KOPT-K1 (cell line): ENCODE measurements around the gene SYNPO2.

ENCODE experiments used
- H3K27ac ChIP-seq: fragments of 200-600 bp; sonication (generic); 2 replicates; pipeline ENCODE4 v1.5.1; 2016; ENCODE audit warnings: antibody characterized with exemption, mild to moderate bottlenecking, low read depth, low read length; ENCODE audit not compliant: poor library complexity, severe bottlenecking
- H3K36me3 ChIP-seq: fragments of 200-600 bp; sonication (generic); 2 replicates; pipeline ENCODE4 v1.5.1; 2017; ENCODE audit warnings: antibody characterized with exemption, mild to moderate bottlenecking, low read length, moderate library complexity; ENCODE audit not compliant: insufficient read depth
- H3K9me3 ChIP-seq: fragments of 200-600 bp; sonication (generic); 2 replicates; pipeline ENCODE4 v1.5.1; 2017; ENCODE audit warnings: antibody characterized with exemption, low read length, mild to moderate bottlenecking; ENCODE audit not compliant: insufficient read depth, poor library complexity, severe bottlenecking

Gene SYNPO2

DNA sequence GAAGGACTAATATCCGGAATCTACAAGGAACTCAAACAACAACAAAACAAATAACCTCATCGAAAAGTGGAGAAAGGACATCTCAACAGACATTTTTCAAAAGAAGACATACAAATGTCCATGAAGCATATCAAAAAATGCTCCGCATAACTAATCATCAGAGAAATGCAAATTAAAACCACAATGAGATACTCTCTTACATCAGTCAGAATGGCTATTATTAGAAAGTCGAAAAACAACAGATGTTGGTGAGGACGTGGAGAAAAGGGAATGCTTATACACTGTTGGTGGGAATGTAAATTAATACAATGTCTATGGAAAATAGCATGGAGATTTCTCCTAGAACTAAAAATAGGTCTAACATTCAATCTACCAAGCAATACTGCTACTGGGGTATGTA lies 195.9 kb downstream of the SYNPO2 start:
- Histone ChIP-seq H3K27ac (no peak overlapping the region), H3K36me3 (no peaks in the 10 kb centered on the region), H3K9me3 (no peaks in the 10 kb centered on the region)

DNA sequence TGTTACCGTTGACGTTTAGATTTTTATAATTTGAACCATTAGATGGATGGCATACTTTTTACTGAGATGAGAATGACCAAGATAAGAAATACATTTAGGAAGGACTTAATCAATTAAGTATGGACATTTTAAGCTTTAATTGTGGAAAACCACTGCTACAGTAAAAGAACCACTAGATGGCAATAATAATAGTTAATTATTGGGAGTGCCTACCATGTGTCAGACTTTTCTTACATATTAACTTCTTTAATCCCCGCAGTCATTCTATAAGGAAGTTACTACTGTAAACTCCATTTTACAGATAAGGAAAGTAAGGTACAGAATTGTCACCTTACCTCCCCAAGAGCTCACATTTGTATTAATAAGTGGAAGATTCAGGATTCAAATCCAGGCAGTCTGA lies 198.5 kb downstream of the SYNPO2 start:
- H3K27ac ChIP-seq: no peak overlapping the region
- H3K36me3 ChIP-seq: no peaks in the 10 kb centered on the region
- no peaks in the 10 kb centered on the region for H3K9me3 ChIP-seq

DNA sequence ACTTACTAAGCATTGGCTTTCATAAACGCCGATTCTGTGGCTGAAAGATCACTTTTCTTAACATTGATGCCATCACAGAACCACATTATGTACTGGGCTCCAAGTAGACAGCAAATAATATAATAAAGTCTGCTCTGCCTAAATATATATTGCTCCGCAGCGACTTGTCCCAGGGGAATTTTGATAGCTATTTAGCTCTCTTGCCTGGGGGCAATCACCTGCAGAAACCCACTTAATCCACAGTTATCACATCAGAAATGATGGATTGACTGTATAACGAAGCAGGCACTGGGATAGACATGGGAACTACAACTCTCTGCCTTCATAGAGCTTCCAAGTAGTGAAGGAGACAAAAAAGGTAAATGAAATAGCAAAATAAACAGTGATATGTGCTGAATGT lies 199.0 kb downstream of the SYNPO2 start:
- H3K27ac ChIP-seq: no peak overlapping the region
- no peaks in the 10 kb centered on the region for H3K9me3 ChIP-seq
- H3K36me3 ChIP-seq: no peaks in the 10 kb centered on the region

DNA sequence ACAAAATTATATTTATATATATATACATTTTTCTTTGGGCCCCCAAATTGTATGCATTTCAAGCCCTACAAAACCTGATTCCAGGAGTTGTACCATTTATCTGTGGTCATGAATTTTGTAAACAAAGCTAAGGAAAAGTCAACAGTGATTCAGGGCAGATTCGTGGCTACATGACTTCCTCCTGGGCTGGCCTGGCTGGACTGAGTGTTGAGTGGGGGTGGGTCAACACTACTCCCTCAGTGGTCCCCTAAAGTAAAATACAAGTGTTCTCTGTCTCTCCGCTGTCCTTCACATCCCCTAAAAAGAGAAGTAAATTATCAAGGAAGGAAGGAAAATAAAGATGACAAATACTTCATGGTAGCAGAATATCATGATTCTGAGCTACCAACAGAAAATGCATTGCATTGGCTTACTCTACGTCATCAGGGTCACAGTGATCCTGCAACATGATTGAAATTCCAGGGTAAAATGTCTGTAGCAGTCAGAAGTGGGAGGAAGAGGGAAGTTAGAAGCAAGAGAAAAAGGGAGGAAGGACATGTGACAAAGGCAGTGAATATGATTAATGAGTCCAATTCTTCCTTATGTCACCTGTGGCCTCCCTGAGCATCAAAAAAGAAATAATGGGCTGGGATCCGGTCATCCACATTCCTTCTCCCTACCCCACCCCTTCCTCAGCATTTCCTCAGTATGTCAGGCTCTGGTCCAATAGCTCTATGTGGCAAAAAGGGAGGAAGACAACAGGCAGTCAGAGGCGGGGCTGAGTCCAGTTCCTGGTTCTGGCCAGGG lies 204.6 kb downstream of the SYNPO2 start:
- Histone ChIP-seq H3K9me3 (no peaks in the 10 kb centered on the region), H3K36me3 (no peaks in the 10 kb centered on the region), H3K27ac (no peak overlapping the region)

DNA sequence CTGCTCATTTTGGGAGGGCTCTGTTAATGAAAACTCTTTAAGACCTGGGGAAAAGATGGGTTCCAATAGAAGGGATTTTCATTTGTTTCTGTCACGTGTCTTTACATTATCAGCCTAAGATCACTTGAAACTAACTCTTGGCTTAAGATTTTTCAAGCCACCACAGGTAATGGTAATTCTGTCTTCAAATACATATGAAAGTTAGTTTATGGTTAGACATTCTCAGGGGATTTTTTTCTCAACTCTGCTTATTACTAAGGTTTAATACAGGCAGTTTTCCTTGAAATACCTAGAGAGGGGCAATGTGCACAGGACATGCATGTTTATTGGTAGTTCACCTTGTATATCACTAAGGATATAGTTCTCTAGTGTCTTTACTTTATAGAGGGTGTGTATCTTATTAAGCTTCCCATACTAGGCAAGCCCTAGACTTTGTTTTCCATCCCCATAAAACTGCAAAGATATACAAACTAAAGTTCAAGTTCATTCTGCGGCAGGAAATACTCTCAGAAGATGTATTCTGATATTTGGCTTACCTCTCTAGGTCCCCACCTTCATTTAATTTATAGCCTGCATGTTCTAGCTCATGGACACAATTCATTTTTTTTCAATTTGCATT lies 208.7 kb downstream of the SYNPO2 start:
- Histone ChIP-seq H3K9me3 (no peaks in the 10 kb centered on the region), H3K27ac (no peak overlapping the region), H3K36me3 (no peaks in the 10 kb centered on the region)

DNA sequence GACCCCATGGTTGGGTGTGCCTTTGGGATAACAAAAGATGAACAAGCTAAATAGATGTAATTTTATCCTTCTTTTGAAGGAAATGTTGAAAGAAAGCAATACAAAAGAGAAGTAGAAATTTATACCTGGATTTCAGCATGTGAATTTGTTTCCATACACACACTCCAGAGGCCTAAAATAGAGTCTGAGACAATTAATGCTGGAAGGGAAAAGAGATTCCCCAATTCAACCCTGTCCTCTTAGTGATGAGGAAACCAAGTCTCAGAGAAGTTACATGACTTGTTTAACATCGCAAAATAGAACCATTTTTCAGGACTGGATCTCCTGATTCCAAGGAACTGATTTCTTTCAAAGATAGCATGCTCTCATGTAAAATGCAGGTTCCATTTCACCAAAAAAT lies 209.7 kb downstream of the SYNPO2 start:
- Histone ChIP-seq H3K9me3 (no peaks in the 10 kb centered on the region), H3K36me3 (no peaks in the 10 kb centered on the region), H3K27ac (no peak overlapping the region)

DNA sequence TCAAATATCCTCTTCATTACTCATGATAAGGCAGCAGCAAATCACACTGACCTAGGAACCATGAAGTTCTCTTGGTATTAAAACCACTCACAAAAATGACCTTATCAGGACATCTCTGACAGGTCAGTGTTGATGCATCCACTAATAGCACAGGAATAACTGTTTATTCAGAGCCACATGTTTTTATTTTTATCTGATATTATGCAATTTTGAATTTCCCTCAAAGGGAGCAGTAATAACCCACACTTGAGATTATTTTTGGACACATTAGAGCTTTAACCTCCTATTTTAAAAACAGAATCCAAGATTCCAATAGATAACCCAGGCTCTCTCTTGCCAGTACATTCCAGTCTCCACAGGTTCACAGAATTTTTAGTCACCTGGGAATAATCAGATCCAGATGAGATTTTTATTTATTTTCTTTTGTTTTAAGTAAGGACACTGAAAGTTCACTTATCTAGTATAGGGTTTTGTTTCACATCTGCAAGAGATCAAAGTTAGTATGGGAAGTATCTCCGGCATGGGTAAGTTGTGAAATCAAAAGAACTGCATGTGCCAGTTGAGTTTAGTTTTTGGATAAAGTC lies 210.7 kb downstream of the SYNPO2 start:
- H3K27ac ChIP-seq: no peak overlapping the region
- H3K36me3 ChIP-seq: no peaks in the 10 kb centered on the region
- no peaks in the 10 kb centered on the region for H3K9me3 ChIP-seq

DNA sequence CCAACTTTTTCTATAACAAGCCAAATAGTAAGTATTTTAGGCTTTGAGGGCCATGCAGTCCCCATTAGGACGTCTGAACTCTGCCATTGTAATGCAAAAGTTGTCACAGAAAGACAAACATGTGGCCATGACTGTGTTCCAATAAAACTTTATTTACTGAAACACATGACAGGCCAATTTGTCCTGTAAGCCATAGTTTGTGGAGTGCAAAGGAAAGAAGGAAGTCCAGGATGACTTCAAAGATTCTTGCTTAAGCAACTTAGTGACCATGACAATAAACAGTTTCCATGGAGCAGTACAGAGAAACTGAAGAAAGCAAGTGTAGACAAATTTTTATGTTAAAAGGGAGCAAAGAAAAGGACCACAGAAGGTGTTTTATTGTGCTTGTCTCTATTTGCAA lies 212.0 kb downstream of the SYNPO2 start:
- no peak overlapping the region for H3K27ac ChIP-seq
- H3K36me3 ChIP-seq: no peaks in the 10 kb centered on the region
- H3K9me3 ChIP-seq: no peaks in the 10 kb centered on the region

DNA sequence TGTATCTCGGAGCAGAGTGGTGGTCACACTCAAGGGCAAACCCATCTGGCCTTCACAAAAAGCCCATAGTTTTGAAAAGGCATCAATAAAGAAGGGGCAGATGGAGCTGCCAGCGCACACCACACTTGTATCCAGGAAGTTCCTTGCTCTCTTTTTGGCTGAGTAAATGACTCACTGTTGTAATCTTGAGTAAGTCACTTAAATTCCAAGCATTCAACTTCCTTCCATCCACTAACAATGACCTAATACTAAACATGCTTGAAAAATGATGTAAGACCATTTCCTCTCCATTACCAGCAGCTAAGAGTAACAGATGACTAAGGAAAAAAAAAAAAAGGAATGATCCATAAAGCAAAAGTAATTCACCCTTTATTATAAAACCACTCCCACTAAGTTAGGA lies 214.6 kb downstream of the SYNPO2 start:
- Histone ChIP-seq H3K27ac (no peak overlapping the region), H3K9me3 (no peaks in the 10 kb centered on the region), H3K36me3 (no peaks in the 10 kb centered on the region)

DNA sequence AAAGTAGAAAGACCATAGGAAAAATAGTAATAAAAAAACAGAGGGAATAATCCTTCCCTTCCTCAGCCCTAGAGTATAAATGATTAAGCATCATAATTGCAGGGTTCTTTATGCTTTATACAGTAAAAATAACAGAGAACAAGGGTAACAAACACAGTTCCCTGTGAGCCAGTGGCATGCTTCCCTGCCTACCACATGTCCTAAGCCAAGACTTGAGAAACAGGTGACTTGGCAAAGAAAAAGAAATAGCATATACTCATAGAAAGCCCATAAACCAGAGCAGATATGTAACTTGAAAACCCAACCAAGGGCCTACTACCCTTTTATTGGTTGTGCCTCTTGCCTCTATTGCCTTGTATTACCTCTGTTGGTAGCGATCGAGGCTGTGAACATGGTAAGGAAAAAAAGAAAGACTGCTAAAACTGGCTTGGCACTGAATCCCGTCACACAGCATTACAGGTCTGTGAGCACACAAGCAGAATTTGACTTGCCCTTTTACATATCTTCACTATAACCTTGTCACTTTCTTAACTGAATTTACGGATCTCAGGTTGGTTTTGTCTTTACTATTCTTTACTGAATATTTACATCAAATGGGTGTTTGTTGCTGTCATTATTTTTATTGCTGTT lies 216.1 kb downstream of the SYNPO2 start:
- H3K9me3 ChIP-seq: no peaks in the 10 kb centered on the region
- no peak overlapping the region for H3K27ac ChIP-seq
- H3K36me3 ChIP-seq: no peaks in the 10 kb centered on the region

DNA sequence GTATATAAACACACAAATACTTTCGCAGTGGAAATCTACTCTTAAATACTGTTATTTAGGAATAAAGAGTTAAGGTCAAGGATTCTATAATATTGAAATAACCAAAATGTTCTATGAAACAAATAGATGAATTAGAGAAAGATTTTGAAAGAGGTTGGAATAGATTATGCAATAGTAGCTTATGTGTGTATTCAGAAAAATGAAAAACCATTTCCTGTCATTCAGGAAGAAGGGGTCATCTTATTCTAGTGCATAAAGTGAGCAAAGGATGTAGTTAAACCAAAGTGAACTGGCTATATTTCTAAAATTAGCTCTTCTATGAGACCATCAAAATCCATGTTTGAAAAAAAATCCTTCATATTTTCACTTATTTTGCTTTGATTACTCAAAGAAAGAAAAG lies 217.0 kb downstream of the SYNPO2 start:
- H3K36me3 ChIP-seq: no peaks in the 10 kb centered on the region
- H3K27ac ChIP-seq: no peak overlapping the region
- H3K9me3 ChIP-seq: no peaks in the 10 kb centered on the region

DNA sequence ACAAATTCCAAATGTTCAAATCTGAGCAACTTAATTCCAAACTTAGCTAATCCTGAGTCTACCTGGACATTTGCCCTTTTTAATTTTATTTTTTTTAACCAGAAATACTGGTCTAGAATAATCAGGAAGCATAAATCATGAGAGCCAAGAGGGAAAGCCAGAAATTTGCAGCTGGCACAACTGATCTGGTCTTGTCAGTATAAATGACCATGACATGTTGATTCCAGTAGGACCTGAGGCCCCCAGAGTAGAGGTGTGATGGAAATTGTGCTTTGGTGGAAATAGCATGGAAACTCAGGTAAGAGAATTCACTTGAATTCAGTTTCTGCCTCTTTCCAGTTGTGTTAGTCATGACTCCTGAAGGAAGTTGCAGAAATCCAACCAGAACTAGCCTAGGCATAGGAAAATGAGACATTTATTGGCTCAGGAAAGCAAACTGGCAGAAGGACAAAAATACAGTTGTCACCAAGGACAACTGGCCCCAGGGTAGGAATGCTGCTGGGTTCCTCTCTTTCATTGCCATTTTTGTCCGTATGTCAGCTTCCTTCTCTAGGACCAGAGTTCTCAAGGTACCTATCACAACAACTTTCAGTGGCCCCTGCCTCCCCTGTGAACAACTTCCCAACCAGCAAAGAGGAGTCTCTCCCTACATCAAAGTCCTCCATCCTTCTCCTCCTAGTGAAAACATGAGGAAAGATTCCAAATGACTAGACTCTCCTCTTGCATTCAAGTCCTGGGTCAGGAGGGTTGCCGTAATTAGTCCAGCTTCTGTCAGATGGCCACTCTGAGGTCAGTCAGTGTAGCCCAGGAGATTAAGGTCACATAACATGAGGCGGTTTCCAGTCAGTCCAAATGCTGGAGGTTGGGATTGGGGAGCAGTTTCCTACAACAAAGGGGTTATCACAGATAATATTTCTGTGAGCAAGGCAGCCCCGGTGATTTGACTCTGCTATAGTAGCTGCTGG lies 217.7 kb downstream of the SYNPO2 start:
- no peaks in the 10 kb centered on the region for H3K36me3 ChIP-seq
- no peak overlapping the region for H3K27ac ChIP-seq
- no peaks in the 10 kb centered on the region for H3K9me3 ChIP-seq

DNA sequence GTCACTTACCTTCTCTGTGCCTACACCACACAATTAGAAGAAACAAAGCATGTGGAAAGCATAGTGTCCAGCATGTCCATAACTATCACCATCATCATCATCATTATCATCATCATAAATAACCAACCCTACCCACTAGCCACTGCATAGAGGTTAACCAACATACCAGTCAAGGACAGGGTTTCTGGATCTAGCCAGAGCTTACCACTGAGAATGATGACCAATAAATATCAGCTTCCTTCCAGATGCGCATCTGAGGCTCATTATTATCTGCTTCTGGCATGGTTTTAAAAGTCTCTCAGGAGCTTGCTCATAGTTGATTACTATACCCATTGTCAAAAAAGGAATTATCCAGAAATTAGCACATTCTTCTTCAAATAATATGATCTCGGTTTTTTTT lies 221.5 kb downstream of the SYNPO2 start:
- Histone ChIP-seq H3K9me3 (no peaks in the 10 kb centered on the region), H3K36me3 (no peaks in the 10 kb centered on the region), H3K27ac (no peak overlapping the region)
